Hepatocyte (in vitro differentiated cells): Measurements from ENCODE around the gene THAP12. TPM values are rescaled to one million over a fixed set of nuclear protein-coding genes. Genes with fewer than 3 reads are reported as not detected.

Experiments
- DNase-seq: peaks from one replicate; pipeline ENCODE4 v3.0.0-alpha.2; 2016; ENCODE audit warnings: low spot score
- H2AFZ ChIP-seq: fragments of 200-600 bp; sonication (generic); 2 replicates; pipeline ENCODE4 v1.6.0; 2016; ENCODE audit warnings: antibody characterized with exemption, mild to moderate bottlenecking
- H3K27ac ChIP-seq: fragments of 200-600 bp; sonication (generic); 2 replicates; pipeline ENCODE4 v1.5.1; 2016; ENCODE audit warnings: mild to moderate bottlenecking
- H3K27me3 ChIP-seq: fragments of 200-600 bp; sonication (generic); 2 replicates; pipeline ENCODE4 v1.6.1; 2016
- H3K36me3 ChIP-seq: fragments of 200-600 bp; sonication (generic); replicated peaks from 2 replicates; pipeline ENCODE4 v1.5.1; 2016; ENCODE audit warnings: low read depth; ENCODE audit not compliant: insufficient read depth
- H3K4me1 ChIP-seq: fragments of 200-600 bp; sonication (generic); 2 replicates; pipeline ENCODE4 v1.5.1; 2016; ENCODE audit warnings: mild to moderate bottlenecking, moderate library complexity; ENCODE audit not compliant: insufficient read depth
- H3K4me2 ChIP-seq: fragments of 200-600 bp; sonication (generic); 2 replicates; pipeline ENCODE4 v1.6.0; 2016
- H3K4me3 ChIP-seq: fragments of 200-600 bp; sonication (generic); 2 replicates; pipeline ENCODE4 v1.5.1; 2016; ENCODE audit warnings: mild to moderate bottlenecking
- H3K79me2 ChIP-seq: fragments of 200-600 bp; sonication (generic); 2 replicates; pipeline ENCODE4 v1.6.0; 2017; ENCODE audit warnings: mild to moderate bottlenecking
- H3K9me2 ChIP-seq: fragments of 200-600 bp; sonication (generic); replicated peaks from 2 replicates; pipeline ENCODE4 v1.6.0; 2017; ENCODE audit warnings: mild to moderate bottlenecking; ENCODE audit not compliant: insufficient read depth
- H3K9me3 ChIP-seq: fragments of 200-600 bp; sonication (generic); 2 replicates; pipeline ENCODE4 v1.5.1; 2016; ENCODE audit warnings: low read depth, mild to moderate bottlenecking
- H4K20me1 ChIP-seq: fragments of 200-600 bp; sonication (generic); 2 replicates; pipeline ENCODE4 v1.6.0; 2016; ENCODE audit warnings: mild to moderate bottlenecking; ENCODE audit not compliant: insufficient read depth, poor library complexity, severe bottlenecking
- CTCF ChIP-seq: fragments of 200-600 bp; sonication (generic); IDR thresholded peaks from 2 replicates; pipeline ENCODE4 v1.5.1; 2016; ENCODE audit warnings: antibody characterized with exemption, mild to moderate bottlenecking; ENCODE audit not compliant: poor library complexity
- EZH2 ChIP-seq: fragments of 200-600 bp; sonication (generic); IDR thresholded peaks from 2 replicates; pipeline ENCODE4 v1.6.1; 2016; ENCODE audit warnings: antibody characterized with exemption, mild to moderate bottlenecking, borderline replicate concordance
- EZH2phosphoT487 ChIP-seq: fragments of 200-600 bp; sonication (generic); IDR thresholded peaks from one replicate; pipeline ENCODE4 v1.6.1; 2018; ENCODE audit warnings: antibody characterized with exemption, mild to moderate bottlenecking, low read depth, moderate library complexity; ENCODE audit not compliant: unreplicated experiment, severe bottlenecking
- WGBS: methylation state at CpG from one replicate; pipeline ENCODE4 v1.1.6; 2016; ENCODE audit warnings: low lambda C conversion rate; ENCODE audit errors: missing lambda C conversion rate; 5-methylcytosine and 5-hydroxymethylcytosine counted together
- polyA plus RNA-seq: library from polyadenylated mRNA; unstranded; fragments of >200 nt; fragmentation: Nextera tagmentation; extraction: Ambion mirVana; gene quantifications from 2 replicates; pipeline ENCODE4 v1.2.1, GENCODE V29; 2016
- total RNA-seq: library from RNA; depleted of rRNA; stranded (reverse); fragments of >200 nt; gene quantifications from 2 replicates; pipeline ENCODE4 v1.2.3, GENCODE V29; 2014

Gene THAP12
- total and polyA plus RNA-seq, 2 experiments from 2014 or later = 21.5 to 62.6 TPM

DNA sequence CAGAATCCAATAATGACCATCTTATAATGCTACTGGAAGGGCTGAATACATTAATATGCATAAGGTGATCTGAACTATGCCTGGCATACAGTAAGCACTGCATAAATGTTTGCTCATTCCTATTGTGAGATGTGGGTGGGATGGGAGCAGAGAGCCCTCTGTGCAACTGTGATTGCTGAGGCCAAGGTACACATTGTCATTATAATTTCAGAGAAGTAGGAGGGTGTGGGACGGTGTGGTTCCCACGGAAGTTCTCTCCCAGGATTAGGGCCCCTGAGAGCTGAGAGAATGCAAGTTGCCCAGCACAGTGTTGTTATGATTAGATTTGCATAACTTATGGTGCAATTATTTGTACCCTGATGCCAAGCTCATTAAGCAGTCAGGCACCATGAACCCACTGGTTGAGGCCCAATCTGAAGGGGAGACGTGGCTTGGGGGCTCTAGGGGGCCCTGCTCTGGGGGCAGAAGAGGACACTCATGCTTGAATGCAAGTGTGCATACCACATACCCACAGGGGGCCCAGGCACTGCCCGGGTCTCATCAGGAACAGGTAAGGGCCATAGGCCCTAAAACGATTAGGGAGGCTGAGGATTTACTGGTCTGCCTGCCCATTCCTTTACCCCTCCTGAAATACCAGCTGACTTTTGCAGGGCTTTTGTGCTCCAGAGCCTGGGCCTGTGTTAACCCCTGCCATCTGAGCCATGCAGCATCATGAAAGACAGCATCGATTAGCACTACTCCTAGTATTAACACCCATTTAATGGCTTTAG lies 72.8 kb downstream of the THAP12 start:
- no peak for TF ChIP-seq EZH2
- TF ChIP-seq CTCF = no peak
- no peak for TF ChIP-seq EZH2phosphoT487
- Histone ChIP-seq H3K36me3 (no peaks in the 10 kb centered on the region), H3K9me2 (no peaks in the 10 kb centered on the region), H3K4me1 (no peaks in the 10 kb centered on the region), H4K20me1 (no peaks in the 10 kb centered on the region), H3K27ac (no peak overlapping the region), H3K9me3 (no peaks in the 10 kb centered on the region), H3K4me3 (no peak overlapping the region), H3K79me2 (no peaks in the 10 kb centered on the region), H2AFZ (no peak overlapping the region), H3K4me2 (no peak overlapping the region), H3K27me3 (no peaks in the 10 kb centered on the region)
- WGBS = 77% methylated on average over 6 of the region's 6 CpGs
- no peak for DNase-seq

DNA sequence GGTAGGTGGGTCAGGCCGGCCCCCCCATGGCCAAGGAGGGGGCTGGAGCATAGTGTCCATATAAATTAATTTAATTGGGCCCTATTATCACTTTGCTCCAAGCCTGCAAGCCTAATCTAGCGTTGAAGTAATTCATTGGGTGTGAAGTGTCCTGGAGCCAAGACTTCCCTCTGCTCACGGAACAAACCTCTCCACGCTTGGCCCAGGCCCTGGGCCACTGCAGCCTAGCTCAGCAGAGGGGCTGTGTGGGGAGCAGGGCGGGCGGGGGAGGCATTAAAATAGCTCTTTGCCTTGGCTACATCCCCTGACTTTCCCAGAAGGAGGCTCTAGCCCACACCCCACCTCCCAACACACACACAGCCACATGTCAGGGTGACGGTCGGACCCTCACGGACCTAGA lies 73.5 kb downstream of the THAP12 start:
- H3K9me2 ChIP-seq = no peaks in the 10 kb centered on the region
- H3K27ac ChIP-seq = no peak overlapping the region
- H3K79me2 ChIP-seq = no peaks in the 10 kb centered on the region
- no peaks in the 10 kb centered on the region for H3K27me3 ChIP-seq
- H3K4me2 ChIP-seq = no peak overlapping the region
- DNase-seq = no peak
- 89% methylated on average over 9 of the region's 9 CpGs for WGBS
- no peaks in the 10 kb centered on the region for H4K20me1 ChIP-seq
- no peak overlapping the region for H2AFZ ChIP-seq
- H3K4me3 ChIP-seq = no peak overlapping the region
- H3K4me1 ChIP-seq = no peaks in the 10 kb centered on the region
- H3K9me3 ChIP-seq = no peaks in the 10 kb centered on the region
- H3K36me3 ChIP-seq = no peaks in the 10 kb centered on the region
- TF ChIP-seq CTCF (no peak), EZH2phosphoT487 (no peak), EZH2 (no peak)

DNA sequence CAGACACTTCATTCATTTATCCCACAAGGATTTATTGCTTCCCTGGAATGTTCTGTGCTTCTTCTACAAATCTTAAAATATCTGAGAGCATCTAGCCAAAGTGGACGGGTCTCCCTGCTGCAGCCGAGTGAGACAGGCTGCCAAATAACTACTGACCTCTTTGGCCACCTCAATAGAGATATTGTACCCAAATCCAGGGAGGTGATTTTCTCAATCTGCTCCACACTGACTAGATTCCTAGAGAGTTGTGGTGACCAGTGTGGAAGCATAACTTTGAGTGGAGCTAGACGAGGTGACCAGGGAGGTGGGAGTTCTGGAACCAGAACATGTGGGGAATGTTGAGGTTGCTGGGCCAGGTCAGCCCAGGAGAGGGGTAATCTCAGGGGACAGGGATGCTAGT lies 77.5 kb downstream of the THAP12 start:
- H3K36me3 ChIP-seq = no peaks in the 10 kb centered on the region
- H3K9me2 ChIP-seq = no peaks in the 10 kb centered on the region
- no peak overlapping the region for H2AFZ ChIP-seq
- no peaks in the 10 kb centered on the region for H3K27me3 ChIP-seq
- H3K79me2 ChIP-seq = no peaks in the 10 kb centered on the region
- H3K4me2 ChIP-seq = no peak overlapping the region
- no peak overlapping the region for H3K4me3 ChIP-seq
- DNase-seq = no peak
- H4K20me1 ChIP-seq = no peaks in the 10 kb centered on the region
- 69% methylated on average over 3 of the region's 3 CpGs for WGBS
- H3K9me3 ChIP-seq = no peaks in the 10 kb centered on the region
- H3K27ac ChIP-seq = no peak overlapping the region
- no peak for TF ChIP-seq EZH2
- no peak for TF ChIP-seq EZH2phosphoT487
- no peak for TF ChIP-seq CTCF
- H3K4me1 ChIP-seq = no peaks in the 10 kb centered on the region
